ENCODE data around the gene ARID1B. TPM values are rescaled to one million over a fixed set of nuclear protein-coding genes. Genes with fewer than 3 reads are reported as not detected.

ARID1B gene
- total and polyA plus RNA-seq, 10 of the 15 experiments (the other 5 are each of a cell fraction or from before 2014, with no cell fraction given), result 24.7 to 133 (median 54.6) TPM

- H3K79me2 ChIP-seq (ENCODE audit: control insufficient read depth, insufficient read depth, low read length), result peaks cover 70% of the 10 kb centered on the region
- H3K9me3 ChIP-seq (replicated peaks; ENCODE audit: control insufficient read depth, insufficient read depth, low read length), result no peaks in the 10 kb centered on the region
- ChIA-PET POLR2A (no interaction called here), CTCF (no interaction called here), RAD21 (ENCODE audit: unreplicated experiment) (no interaction called here), SMC1A (ENCODE audit: uncharacterized antibody, unreplicated experiment) (interaction anchor here (1.0 to 1.9 kb wide), 4 partner anchors 16 to 141 kb away, joined by 3 to 7 read pairs (median 4); no protein-coding TSS in a partner anchor)
- no peak overlapping the region for H3K4me3 ChIP-seq
- BruUV-seq (replicated peaks), result no TSS peak
- H4K20me1 ChIP-seq (ENCODE audit: control insufficient read depth, insufficient read depth), result peaks cover 4% of the 10 kb centered on the region; the same call in 1 of the 2 replicates
- ATAC-seq, result no peak
- H3K36me3 ChIP-seq (ENCODE audit: control insufficient read depth in 2 of 2, insufficient read depth in 2 of 2, low read length in 1 of 2), result no peaks in the 10 kb centered on the region; a peak in 1 of 4 replicates
- in situ Hi-C loops (cut with MboI), result no loop called here
- no peaks in the 10 kb centered on the region for H3K27me3 ChIP-seq (replicated peaks in 1 of 2; ENCODE audit: control insufficient read depth in 2 of 2, insufficient read depth in 2 of 2, low read length in 1 of 2)
- no peak for FAIRE-seq
- H3K9ac ChIP-seq (ENCODE audit: control insufficient read depth, insufficient read depth, low read length), result no peak overlapping the region
- H3K4me2 ChIP-seq (ENCODE audit: control insufficient read depth, insufficient read depth), result no peak overlapping the region
- no peak for DNase-seq (ENCODE audit: low read depth, low spot score)
- intact Hi-C loops (cut with micrococcal nuclease; ENCODE audit: unreplicated experiment), result loop anchor here (5.0 kb wide), 1 partner anchor 94 kb away; no protein-coding TSS in a partner anchor
- TF ChIP-seq NR2C1 (IDR thresholded peaks at IDR 0.05), result no peak
- no peak overlapping the region for H3K27ac ChIP-seq (ENCODE audit: control insufficient read depth, insufficient read depth)
- 90% methylated on average over 8 of the region's 8 CpGs for WGBS (ENCODE audit: insufficient coverage, insufficient replicate concordance, low lambda C conversion rate, missing lambda C conversion rate)
- H2AFZ ChIP-seq (ENCODE audit: control insufficient read depth, low read depth, low read length), result no peak overlapping the region
- H3K4me1 ChIP-seq (ENCODE audit: control insufficient read depth, insufficient read depth, low read length), result peaks cover 9% of the 10 kb centered on the region
These were observed 150.9 kb downstream of the ARID1B start for GRCh38 chr6:156928126-156928525.

DNA sequence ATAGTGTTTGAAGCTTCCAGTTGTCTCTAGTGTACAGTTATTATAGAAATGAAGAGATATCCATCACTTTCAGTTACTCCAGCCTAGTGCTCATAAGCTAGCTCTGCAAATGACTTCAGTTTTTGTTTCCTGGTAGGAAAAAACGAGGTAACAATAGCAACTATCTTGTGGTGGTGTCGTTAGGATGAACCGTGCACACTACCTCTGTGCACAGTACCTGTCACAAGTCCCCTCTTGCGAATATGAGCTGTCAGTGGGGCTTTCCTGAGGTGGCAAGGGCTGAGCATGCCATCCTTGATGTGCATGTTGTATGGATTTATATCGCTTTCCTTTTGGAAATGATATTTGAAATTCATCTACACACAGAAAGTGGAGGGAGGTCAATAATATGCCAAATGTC lies 151.8 kb downstream of the ARID1B start:
- POLR2A ChIA-PET, result interaction anchor here (0.5 kb wide), 1 partner anchor 45 kb away, joined by 4 read pairs; no protein-coding TSS in a partner anchor
- Histone ChIP-seq H3K4me2 (ENCODE audit: control insufficient read depth, insufficient read depth) (no peak overlapping the region), H3K4me1 (ENCODE audit: control insufficient read depth, insufficient read depth, low read length) (peaks cover 9% of the 10 kb centered on the region), H3K9ac (ENCODE audit: control insufficient read depth, insufficient read depth, low read length) (no peak overlapping the region), H3K4me3 (no peak overlapping the region), H3K36me3 (ENCODE audit: control insufficient read depth in 2 of 2, insufficient read depth in 2 of 2, low read length in 1 of 2) (no peaks in the 10 kb centered on the region), H3K27me3 (replicated peaks in 1 of 2; ENCODE audit: control insufficient read depth in 2 of 2, insufficient read depth in 2 of 2, low read length in 1 of 2) (no peaks in the 10 kb centered on the region), H4K20me1 (ENCODE audit: control insufficient read depth, insufficient read depth) (peaks cover 4% of the 10 kb centered on the region; the same call in 1 of the 2 replicates), H3K79me2 (ENCODE audit: control insufficient read depth, insufficient read depth, low read length) (peaks cover 69% of the 10 kb centered on the region), H3K27ac (ENCODE audit: control insufficient read depth, insufficient read depth) (no peak overlapping the region), H2AFZ (ENCODE audit: control insufficient read depth, low read depth, low read length) (no peak overlapping the region), H3K9me3 (replicated peaks; ENCODE audit: control insufficient read depth, insufficient read depth, low read length) (no peaks in the 10 kb centered on the region)
- CTCF ChIA-PET, result no interaction called here
- intact Hi-C loops (cut with micrococcal nuclease; ENCODE audit: unreplicated experiment), result loop anchor here (5.0 kb wide), 1 partner anchor 93 kb away; no protein-coding TSS in a partner anchor
- ATAC-seq (no peak), DNase-seq (ENCODE audit: low read depth, low spot score) (no peak), FAIRE-seq (no peak)
- in situ Hi-C loops (cut with MboI), result no loop called here
- RAD21 ChIA-PET (ENCODE audit: unreplicated experiment), result no interaction called here
- BruUV-seq (replicated peaks), result no TSS peak
- 84% methylated on average over 5 of the region's 5 CpGs for WGBS (ENCODE audit: insufficient coverage, insufficient replicate concordance, low lambda C conversion rate, missing lambda C conversion rate)
- SMC1A ChIA-PET (ENCODE audit: uncharacterized antibody, unreplicated experiment), result interaction anchor here (0.9 to 1.9 kb wide), 4 partner anchors 13 to 141 kb away, joined by 3 to 7 read pairs (median 4); no protein-coding TSS in a partner anchor
- no peak for TF ChIP-seq RELA (IDR thresholded peaks at IDR 0.05; ENCODE audit: borderline replicate concordance, partially characterized antibody)
- TF ChIP-seq RAD21 (IDR thresholded peaks at IDR 0.05; ENCODE audit: insufficient read depth, low read depth, low read length), result no peak
- TF ChIP-seq, protein P1, sequence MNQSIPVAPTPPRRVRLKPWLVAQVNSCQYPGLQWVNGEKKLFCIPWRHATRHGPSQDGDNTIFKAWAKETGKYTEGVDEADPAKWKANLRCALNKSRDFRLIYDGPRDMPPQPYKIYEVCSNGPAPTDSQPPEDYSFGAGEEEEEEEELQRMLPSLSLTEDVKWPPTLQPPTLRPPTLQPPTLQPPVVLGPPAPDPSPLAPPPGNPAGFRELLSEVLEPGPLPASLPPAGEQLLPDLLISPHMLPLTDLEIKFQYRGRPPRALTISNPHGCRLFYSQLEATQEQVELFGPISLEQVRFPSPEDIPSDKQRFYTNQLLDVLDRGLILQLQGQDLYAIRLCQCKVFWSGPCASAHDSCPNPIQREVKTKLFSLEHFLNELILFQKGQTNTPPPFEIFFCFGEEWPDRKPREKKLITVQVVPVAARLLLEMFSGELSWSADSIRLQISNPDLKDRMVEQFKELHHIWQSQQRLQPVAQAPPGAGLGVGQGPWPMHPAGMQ (IDR thresholded peaks at IDR 0.05; ENCODE audit: borderline replicate concordance), result no peak
- no peak for TF ChIP-seq RUNX3 (IDR thresholded peaks at IDR 0.05; ENCODE audit: low read length)
- no peak for TF ChIP-seq FOS (IDR thresholded peaks at IDR 0.05; ENCODE audit: borderline replicate concordance, extremely low read depth, insufficient read length)
- no peak for TF ChIP-seq POLR2AphosphoS5 (IDR thresholded peaks at IDR 0.05; ENCODE audit: low read length)
- no peak for TF ChIP-seq E2F4 (IDR thresholded peaks at IDR 0.05; ENCODE audit: low read depth, low read length)
- TF ChIP-seq ZBED1 (IDR thresholded peaks at IDR 0.05; ENCODE audit: borderline replicate concordance), result no peak
- no peak for TF ChIP-seq NR2C1 (IDR thresholded peaks at IDR 0.05)
- no peak for TF ChIP-seq ZNF384 (IDR thresholded peaks at IDR 0.05; ENCODE audit: borderline replicate concordance, low read depth, low read length)
- no peak for TF ChIP-seq CREM (IDR thresholded peaks at IDR 0.05; ENCODE audit: low read depth)
- TF ChIP-seq ZBTB11 (CRISPR knock-in tag; IDR thresholded peaks at IDR 0.05), result no peak

Data from GM12878 (cell line).